Measurements from ENCODE around the gene KCNH5.

DNA sequence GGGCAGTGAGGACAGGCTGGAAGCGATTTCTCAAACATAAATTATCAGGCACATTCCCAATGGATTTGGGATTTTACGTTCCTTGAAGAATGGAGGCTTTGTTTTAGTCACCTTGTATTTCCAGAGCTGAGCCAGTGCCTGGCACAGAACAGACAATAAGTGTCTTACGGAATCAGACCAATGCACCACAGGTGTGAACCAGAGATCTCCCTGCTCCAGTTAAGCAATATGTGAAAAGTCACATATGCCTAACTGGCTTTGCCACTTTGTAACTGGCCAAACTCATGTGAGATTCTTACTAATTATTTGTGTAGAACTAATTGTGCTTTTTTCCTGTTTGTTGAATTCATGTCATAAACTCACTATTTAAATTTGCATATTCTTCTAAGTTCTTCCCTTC is 130.4 kb downstream of the KCNH5 start:
- TF ChIP-seq, protein P1, sequence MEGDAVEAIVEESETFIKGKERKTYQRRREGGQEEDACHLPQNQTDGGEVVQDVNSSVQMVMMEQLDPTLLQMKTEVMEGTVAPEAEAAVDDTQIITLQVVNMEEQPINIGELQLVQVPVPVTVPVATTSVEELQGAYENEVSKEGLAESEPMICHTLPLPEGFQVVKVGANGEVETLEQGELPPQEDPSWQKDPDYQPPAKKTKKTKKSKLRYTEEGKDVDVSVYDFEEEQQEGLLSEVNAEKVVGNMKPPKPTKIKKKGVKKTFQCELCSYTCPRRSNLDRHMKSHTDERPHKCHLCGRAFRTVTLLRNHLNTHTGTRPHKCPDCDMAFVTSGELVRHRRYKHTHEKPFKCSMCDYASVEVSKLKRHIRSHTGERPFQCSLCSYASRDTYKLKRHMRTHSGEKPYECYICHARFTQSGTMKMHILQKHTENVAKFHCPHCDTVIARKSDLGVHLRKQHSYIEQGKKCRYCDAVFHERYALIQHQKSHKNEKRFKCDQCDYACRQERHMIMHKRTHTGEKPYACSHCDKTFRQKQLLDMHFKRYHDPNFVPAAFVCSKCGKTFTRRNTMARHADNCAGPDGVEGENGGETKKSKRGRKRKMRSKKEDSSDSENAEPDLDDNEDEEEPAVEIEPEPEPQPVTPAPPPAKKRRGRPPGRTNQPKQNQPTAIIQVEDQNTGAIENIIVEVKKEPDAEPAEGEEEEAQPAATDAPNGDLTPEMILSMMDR (IDR thresholded peaks at IDR 0.05), result no peak
- TF ChIP-seq JUND (IDR thresholded peaks at IDR 0.05) (no peak), RAD21 (IDR thresholded peaks at IDR 0.05; ENCODE audit: low read length) (no peak), YY1 (IDR thresholded peaks at IDR 0.05; ENCODE audit: low read depth) (no peak), POLR2AphosphoS5 (IDR thresholded peaks at IDR 0.05; ENCODE audit: low read depth, low read length) (no peak), SIN3A (IDR thresholded peaks at IDR 0.05; ENCODE audit: borderline replicate concordance, low read depth, low read length) (no peak), TEAD4 (IDR thresholded peaks at IDR 0.05; ENCODE audit: borderline replicate concordance, insufficient read depth) (no peak), GATA2 (CRISPR knock-in tag; IDR thresholded peaks at IDR 0.05) (no peak), SMC3 (IDR thresholded peaks at IDR 0.05; ENCODE audit: low read depth, low read length) (no peak)
- TF ChIP-seq, protein P2, sequence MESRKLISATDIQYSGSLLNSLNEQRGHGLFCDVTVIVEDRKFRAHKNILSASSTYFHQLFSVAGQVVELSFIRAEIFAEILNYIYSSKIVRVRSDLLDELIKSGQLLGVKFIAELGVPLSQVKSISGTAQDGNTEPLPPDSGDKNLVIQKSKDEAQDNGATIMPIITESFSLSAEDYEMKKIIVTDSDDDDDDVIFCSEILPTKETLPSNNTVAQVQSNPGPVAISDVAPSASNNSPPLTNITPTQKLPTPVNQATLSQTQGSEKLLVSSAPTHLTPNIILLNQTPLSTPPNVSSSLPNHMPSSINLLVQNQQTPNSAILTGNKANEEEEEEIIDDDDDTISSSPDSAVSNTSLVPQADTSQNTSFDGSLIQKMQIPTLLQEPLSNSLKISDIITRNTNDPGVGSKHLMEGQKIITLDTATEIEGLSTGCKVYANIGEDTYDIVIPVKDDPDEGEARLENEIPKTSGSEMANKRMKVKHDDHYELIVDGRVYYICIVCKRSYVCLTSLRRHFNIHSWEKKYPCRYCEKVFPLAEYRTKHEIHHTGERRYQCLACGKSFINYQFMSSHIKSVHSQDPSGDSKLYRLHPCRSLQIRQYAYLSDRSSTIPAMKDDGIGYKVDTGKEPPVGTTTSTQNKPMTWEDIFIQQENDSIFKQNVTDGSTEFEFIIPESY (IDR thresholded peaks at IDR 0.05; ENCODE audit: borderline replicate concordance, low read depth), result no peak

Data from SK-N-SH (cell line).